ENCODE measurements around the gene AKR1C8. TPM values are rescaled to one million over a fixed set of nuclear protein-coding genes. Genes with fewer than 3 reads are reported as not detected.
A peak's percentile ranks its signal among the peaks of the same experiment; 100 is the strongest.

AKR1C8 gene
- total and polyA plus RNA-seq, 2 of the 13 experiments (the other 11 are each of a cell fraction or from before 2014, with no cell fraction given): 0.12 TPM; not detected in 1

DNA sequence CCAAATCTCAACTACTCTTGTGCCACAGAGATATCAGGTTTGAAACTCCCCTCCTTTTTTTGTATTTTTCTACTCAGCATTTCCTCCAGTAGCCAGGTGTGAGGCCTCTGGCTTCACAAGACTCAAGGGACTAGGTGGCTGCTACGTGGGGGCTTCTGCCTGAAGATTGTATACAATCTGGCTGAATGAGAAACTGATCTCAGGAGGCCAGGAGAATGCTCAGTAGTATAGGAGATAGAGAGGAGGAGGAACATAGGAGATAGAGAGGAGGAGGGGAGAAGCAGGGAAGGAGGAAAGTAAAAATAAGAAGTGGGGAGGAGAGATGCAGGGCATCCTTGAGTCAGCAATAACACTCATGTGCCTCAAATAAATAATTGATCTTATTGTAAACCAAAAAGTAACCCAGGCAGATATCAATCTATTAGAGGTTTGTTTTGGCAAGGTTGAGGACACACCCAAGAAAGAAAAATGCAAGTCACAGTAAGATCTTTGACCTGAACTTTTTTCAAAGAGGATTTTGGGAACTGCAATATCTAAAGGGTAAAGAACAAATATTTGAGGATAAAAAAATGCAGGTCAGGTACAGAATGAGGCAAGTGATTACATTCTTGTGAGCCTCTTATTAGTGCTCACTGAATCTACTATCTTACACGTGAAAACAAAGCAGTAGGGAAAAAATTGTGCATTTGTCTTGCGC, 36.8 kb downstream of the AKR1C8 start (continued):
- TF ChIP-seq KMT2B (CRISPR knock-in tag; IDR thresholded peaks at IDR 0.05): no peak
- peak; percentile 52; the same call in 1 of the 2 replicates for TF ChIP-seq RBFOX2 (IDR thresholded peaks at IDR 0.05; ENCODE audit: low read depth, low read length)
- TF ChIP-seq, protein P1, sequence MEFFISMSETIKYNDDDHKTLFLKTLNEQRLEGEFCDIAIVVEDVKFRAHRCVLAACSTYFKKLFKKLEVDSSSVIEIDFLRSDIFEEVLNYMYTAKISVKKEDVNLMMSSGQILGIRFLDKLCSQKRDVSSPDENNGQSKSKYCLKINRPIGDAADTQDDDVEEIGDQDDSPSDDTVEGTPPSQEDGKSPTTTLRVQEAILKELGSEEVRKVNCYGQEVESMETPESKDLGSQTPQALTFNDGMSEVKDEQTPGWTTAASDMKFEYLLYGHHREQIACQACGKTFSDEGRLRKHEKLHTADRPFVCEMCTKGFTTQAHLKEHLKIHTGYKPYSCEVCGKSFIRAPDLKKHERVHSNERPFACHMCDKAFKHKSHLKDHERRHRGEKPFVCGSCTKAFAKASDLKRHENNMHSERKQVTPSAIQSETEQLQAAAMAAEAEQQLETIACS (CRISPR knock-in tag; IDR thresholded peaks at IDR 0.05): no peak
- TF ChIP-seq ZNF782 (CRISPR knock-in tag; IDR thresholded peaks at IDR 0.05; ENCODE audit: borderline replicate concordance): no peak
- no peak for TF ChIP-seq MBNL3 (CRISPR knock-in tag; conservative IDR thresholded peaks at IDR 0.05)
- no peak for TF ChIP-seq CENPX (CRISPR knock-in tag; IDR thresholded peaks at IDR 0.05)
- TF ChIP-seq NR2C2 (CRISPR knock-in tag; IDR thresholded peaks at IDR 0.05; ENCODE audit: borderline replicate concordance): no peak
- TF ChIP-seq, protein P2, sequence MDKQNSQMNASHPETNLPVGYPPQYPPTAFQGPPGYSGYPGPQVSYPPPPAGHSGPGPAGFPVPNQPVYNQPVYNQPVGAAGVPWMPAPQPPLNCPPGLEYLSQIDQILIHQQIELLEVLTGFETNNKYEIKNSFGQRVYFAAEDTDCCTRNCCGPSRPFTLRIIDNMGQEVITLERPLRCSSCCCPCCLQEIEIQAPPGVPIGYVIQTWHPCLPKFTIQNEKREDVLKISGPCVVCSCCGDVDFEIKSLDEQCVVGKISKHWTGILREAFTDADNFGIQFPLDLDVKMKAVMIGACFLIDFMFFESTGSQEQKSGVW (CRISPR knock-in tag; IDR thresholded peaks at IDR 0.05; ENCODE audit: borderline replicate concordance): no peak
- TF ChIP-seq, protein P3, sequence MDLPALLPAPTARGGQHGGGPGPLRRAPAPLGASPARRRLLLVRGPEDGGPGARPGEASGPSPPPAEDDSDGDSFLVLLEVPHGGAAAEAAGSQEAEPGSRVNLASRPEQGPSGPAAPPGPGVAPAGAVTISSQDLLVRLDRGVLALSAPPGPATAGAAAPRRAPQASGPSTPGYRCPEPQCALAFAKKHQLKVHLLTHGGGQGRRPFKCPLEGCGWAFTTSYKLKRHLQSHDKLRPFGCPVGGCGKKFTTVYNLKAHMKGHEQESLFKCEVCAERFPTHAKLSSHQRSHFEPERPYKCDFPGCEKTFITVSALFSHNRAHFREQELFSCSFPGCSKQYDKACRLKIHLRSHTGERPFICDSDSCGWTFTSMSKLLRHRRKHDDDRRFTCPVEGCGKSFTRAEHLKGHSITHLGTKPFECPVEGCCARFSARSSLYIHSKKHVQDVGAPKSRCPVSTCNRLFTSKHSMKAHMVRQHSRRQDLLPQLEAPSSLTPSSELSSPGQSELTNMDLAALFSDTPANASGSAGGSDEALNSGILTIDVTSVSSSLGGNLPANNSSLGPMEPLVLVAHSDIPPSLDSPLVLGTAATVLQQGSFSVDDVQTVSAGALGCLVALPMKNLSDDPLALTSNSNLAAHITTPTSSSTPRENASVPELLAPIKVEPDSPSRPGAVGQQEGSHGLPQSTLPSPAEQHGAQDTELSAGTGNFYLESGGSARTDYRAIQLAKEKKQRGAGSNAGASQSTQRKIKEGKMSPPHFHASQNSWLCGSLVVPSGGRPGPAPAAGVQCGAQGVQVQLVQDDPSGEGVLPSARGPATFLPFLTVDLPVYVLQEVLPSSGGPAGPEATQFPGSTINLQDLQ (CRISPR knock-in tag; IDR thresholded peaks at IDR 0.05): no peak
- no peak for TF ChIP-seq SPEN (CRISPR knock-in tag; IDR thresholded peaks at IDR 0.05; ENCODE audit: low read depth)
- no peak for TF ChIP-seq GABPB1 (CRISPR knock-in tag; IDR thresholded peaks at IDR 0.05)
- TF ChIP-seq GPN1 (CRISPR knock-in tag; IDR thresholded peaks at IDR 0.05; ENCODE audit: borderline replicate concordance): no peak
- no peak for TF ChIP-seq RBM39 (IDR thresholded peaks at IDR 0.05; ENCODE audit: low read depth, low read length, poor library complexity, severe bottlenecking)
- TF ChIP-seq, protein P4, sequence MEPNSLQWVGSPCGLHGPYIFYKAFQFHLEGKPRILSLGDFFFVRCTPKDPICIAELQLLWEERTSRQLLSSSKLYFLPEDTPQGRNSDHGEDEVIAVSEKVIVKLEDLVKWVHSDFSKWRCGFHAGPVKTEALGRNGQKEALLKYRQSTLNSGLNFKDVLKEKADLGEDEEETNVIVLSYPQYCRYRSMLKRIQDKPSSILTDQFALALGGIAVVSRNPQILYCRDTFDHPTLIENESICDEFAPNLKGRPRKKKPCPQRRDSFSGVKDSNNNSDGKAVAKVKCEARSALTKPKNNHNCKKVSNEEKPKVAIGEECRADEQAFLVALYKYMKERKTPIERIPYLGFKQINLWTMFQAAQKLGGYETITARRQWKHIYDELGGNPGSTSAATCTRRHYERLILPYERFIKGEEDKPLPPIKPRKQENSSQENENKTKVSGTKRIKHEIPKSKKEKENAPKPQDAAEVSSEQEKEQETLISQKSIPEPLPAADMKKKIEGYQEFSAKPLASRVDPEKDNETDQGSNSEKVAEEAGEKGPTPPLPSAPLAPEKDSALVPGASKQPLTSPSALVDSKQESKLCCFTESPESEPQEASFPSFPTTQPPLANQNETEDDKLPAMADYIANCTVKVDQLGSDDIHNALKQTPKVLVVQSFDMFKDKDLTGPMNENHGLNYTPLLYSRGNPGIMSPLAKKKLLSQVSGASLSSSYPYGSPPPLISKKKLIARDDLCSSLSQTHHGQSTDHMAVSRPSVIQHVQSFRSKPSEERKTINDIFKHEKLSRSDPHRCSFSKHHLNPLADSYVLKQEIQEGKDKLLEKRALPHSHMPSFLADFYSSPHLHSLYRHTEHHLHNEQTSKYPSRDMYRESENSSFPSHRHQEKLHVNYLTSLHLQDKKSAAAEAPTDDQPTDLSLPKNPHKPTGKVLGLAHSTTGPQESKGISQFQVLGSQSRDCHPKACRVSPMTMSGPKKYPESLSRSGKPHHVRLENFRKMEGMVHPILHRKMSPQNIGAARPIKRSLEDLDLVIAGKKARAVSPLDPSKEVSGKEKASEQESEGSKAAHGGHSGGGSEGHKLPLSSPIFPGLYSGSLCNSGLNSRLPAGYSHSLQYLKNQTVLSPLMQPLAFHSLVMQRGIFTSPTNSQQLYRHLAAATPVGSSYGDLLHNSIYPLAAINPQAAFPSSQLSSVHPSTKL (CRISPR knock-in tag; IDR thresholded peaks at IDR 0.05): peak; percentile 94
- TF ChIP-seq ZNF614 (CRISPR knock-in tag; IDR thresholded peaks at IDR 0.05; ENCODE audit: borderline replicate concordance): no peak
- TF ChIP-seq, protein P5, sequence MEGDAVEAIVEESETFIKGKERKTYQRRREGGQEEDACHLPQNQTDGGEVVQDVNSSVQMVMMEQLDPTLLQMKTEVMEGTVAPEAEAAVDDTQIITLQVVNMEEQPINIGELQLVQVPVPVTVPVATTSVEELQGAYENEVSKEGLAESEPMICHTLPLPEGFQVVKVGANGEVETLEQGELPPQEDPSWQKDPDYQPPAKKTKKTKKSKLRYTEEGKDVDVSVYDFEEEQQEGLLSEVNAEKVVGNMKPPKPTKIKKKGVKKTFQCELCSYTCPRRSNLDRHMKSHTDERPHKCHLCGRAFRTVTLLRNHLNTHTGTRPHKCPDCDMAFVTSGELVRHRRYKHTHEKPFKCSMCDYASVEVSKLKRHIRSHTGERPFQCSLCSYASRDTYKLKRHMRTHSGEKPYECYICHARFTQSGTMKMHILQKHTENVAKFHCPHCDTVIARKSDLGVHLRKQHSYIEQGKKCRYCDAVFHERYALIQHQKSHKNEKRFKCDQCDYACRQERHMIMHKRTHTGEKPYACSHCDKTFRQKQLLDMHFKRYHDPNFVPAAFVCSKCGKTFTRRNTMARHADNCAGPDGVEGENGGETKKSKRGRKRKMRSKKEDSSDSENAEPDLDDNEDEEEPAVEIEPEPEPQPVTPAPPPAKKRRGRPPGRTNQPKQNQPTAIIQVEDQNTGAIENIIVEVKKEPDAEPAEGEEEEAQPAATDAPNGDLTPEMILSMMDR (CRISPR knock-in tag; IDR thresholded peaks at IDR 0.05): no peak
- no peak for TF ChIP-seq ZNF749 (CRISPR knock-in tag; IDR thresholded peaks at IDR 0.05; ENCODE audit: borderline replicate concordance)

Data from HepG2 (cell line).